HepG2 (cell line): ENCODE measurements around the gene ASB3. TPM values are rescaled to one million over a fixed set of nuclear protein-coding genes. Genes with fewer than 3 reads are reported as not detected.

Experiments used
- ARID3A ChIP-seq: IDR thresholded peaks from 2 replicates; pipeline ENCODE4 v1.6.1; 2012; ENCODE audit warnings: low read depth, low read length, improper control_type of control experiment
- CC2D1A ChIP-seq: sonication (generic); formaldehyde crosslinking; IDR thresholded peaks from 2 replicates; pipeline ENCODE4 v1.8.1; 2023; ENCODE audit warnings: mild to moderate bottlenecking, missing genetic modification reagents
- EZH2 ChIP-seq: conservative IDR thresholded peaks from 2 replicates; pipeline ENCODE4 v1.6.1; 2012; ENCODE audit warnings: mild to moderate bottlenecking, low read depth, low read length, moderate library complexity
- LRRFIP1 ChIP-seq: sonication (generic); formaldehyde crosslinking; conservative IDR thresholded peaks from 2 replicates; pipeline ENCODE4 v1.4.0; 2020; ENCODE audit warnings: missing genetic modification reagents
- MTA3 ChIP-seq: sonication (generic); formaldehyde crosslinking; IDR thresholded peaks from 2 replicates; pipeline ENCODE4 v1.4.0; 2020; ENCODE audit warnings: missing genetic modification reagents
- MYPOP ChIP-seq: sonication (generic); formaldehyde crosslinking; IDR thresholded peaks from 2 replicates; pipeline ENCODE4 v1.8.1; 2023; ENCODE audit warnings: mild to moderate bottlenecking, moderate library complexity, missing genetic modification reagents
- PREB ChIP-seq: sonication (generic); formaldehyde crosslinking; IDR thresholded peaks from 2 replicates; pipeline ENCODE4 v1.4.0; 2020; ENCODE audit warnings: missing genetic modification reagents
- SIN3B ChIP-seq: fragments of 150-350 bp; IDR thresholded peaks from 2 replicates; pipeline ENCODE4 v1.6.1; 2014; ENCODE audit warnings: low read length
- TBP ChIP-seq: sonication (generic); formaldehyde crosslinking; IDR thresholded peaks from 2 replicates; pipeline ENCODE4 v1.5.0; 2020; ENCODE audit warnings: missing genetic modification reagents
- ZBTB4 ChIP-seq: sonication (generic); formaldehyde crosslinking; IDR thresholded peaks from 2 replicates; pipeline ENCODE4 v1.4.0; 2020; ENCODE audit warnings: missing genetic modification reagents, mild to moderate bottlenecking, borderline replicate concordance
- ZKSCAN8 ChIP-seq: IDR thresholded peaks from 2 replicates; pipeline ENCODE4 v1.6.1; 2016; ENCODE audit warnings: borderline replicate concordance, missing genetic modification reagents, missing compliant biosample characterization
- ZNF207 ChIP-seq: fragments of 450-650 bp; IDR thresholded peaks from 2 replicates; pipeline ENCODE4 v1.6.1; 2016; ENCODE audit warnings: antibody characterized with exemption, borderline replicate concordance
- ZNF33B ChIP-seq: sonication (generic); formaldehyde crosslinking; IDR thresholded peaks from 2 replicates; pipeline ENCODE4 v1.5.1; 2020; ENCODE audit warnings: mild to moderate bottlenecking, missing genetic modification reagents
- ZNF430 ChIP-seq: sonication (generic); formaldehyde crosslinking; IDR thresholded peaks from 2 replicates; pipeline ENCODE4 v1.9.0; 2021; ENCODE audit warnings: mild to moderate bottlenecking, missing genetic modification reagents
- ZNF784 ChIP-seq: sonication (generic); formaldehyde crosslinking; IDR thresholded peaks from 2 replicates; pipeline ENCODE4 v1.5.1; 2020; ENCODE audit warnings: missing genetic modification reagents, mild to moderate bottlenecking, borderline replicate concordance
- polyA plus RNA-seq, 8 experiments: library from polyadenylated mRNA; depleted of rRNA in 3 of 8; stranded (reverse) in 7 of 8; unstranded in 1 of 8; fragments of >200 nt; fragmentation: Illumina TruSeq in 4 of 8; extraction: Trizol in 4 of 8; gene quantifications; 2 replicates each; pipeline versions ENCODE4 v1.2.1 to v1.2.3, GENCODE V29; 2011 to 2016; ENCODE audit warnings: low read depth in 4 of 8, missing spikeins in 1 of 8, mixed read lengths in 1 of 8; ENCODE audit not compliant: insufficient read depth in 1 of 8
- total RNA-seq, 5 experiments: library from RNA; depleted of rRNA; stranded (reverse); fragments of >200 nt; fragmentation: Illumina TruSeq; extraction: Trizol; gene quantifications; 2 replicates each; pipeline ENCODE4 v1.2.3, GENCODE V29; 2016; ENCODE audit warnings: low read depth in 1 of 5

ASB3 gene
- total and polyA plus RNA-seq, 2 of the 13 experiments (the other 11 are each of a cell fraction or from before 2014, with no cell fraction given): 40.1 to 41.8 TPM

- TF ChIP-seq MYPOP (CRISPR knock-in tag): peak; percentile 90
- TF ChIP-seq LRRFIP1 (CRISPR knock-in tag): no peak
- TF ChIP-seq ZNF33B (CRISPR knock-in tag): peak; percentile 73; the same call in 1 of the 2 replicates
- TF ChIP-seq CC2D1A (CRISPR knock-in tag): 0 out of 2 replicates have a peak, but pooled peaks have one; percentile 51
- TF ChIP-seq ZBTB4: peak; percentile 59; the same call in 1 of the 2 replicates
- TF ChIP-seq ZNF430 (CRISPR knock-in tag): no peak
- peak; percentile 81; the same call in 1 of the 2 replicates for TF ChIP-seq TBP
- TF ChIP-seq ZNF784 (CRISPR knock-in tag): peak; percentile 55; the same call in 1 of the 2 replicates
- TF ChIP-seq ZKSCAN8 (CRISPR knock-in tag): peak; percentile 58; the same call in 1 of the 2 replicates
- 0 out of 2 replicates have a peak, but pooled peaks have one; percentile 61 for TF ChIP-seq PREB (CRISPR knock-in tag)
- TF ChIP-seq MTA3 (CRISPR knock-in tag): no peak
- TF ChIP-seq ARID3A: peak; percentile 40; the same call in 1 of the 2 replicates
- no peak for TF ChIP-seq ZNF207
- TF ChIP-seq SIN3B: peak; percentile 66; the same call in 1 of the 2 replicates
- TF ChIP-seq EZH2: no peak
Observed at GRCh38 chr2:53786705-53787613, at the start of gene ASB3, which contains the start of gene ERLEC1 (continued).
